B cell (primary cell): ENCODE data around the gene TMIE. TPM values are rescaled to one million over a fixed set of nuclear protein-coding genes. Genes with fewer than 3 reads are reported as not detected.

ENCODE experiments used
- ATAC-seq: fragments of 200-7000 bp; cut with Tn5 transposase; one replicate; pipeline ENCODE4 v1.10.0; 2021; ENCODE audit warnings: low read depth, mild to moderate bottlenecking, moderate number of reproducible peaks, moderate library complexity
- CTCF ChIA-PET: fragments of 350-600 bp; sonication (Branson Sonifier 250); formaldehyde crosslinking; loops from one replicate; lab custom pipeline; 2021; ENCODE audit warnings: antibody characterized with exemption, inconsistent platforms; lab: Charles Lee
- POLR2A ChIA-PET: fragments of 350-600 bp; sonication (Branson Sonifier 250); formaldehyde crosslinking; loops from one replicate; lab custom pipeline; 2021; ENCODE audit warnings: antibody characterized with exemption; lab: Charles Lee
- DNase-seq: peaks from one replicate; pipeline ENCODE4 v3.0.0; 2013
- H2AFZ ChIP-seq: 2 replicates; pipeline ENCODE4 v1.6.1; 2012; ENCODE audit warnings: mild to moderate bottlenecking, low read depth, low read length; ENCODE audit not compliant: insufficient read depth, poor library complexity, severe bottlenecking
- H3K27ac ChIP-seq, 2 donors: 1 replicate in 1 of 2; 2 replicates in 1 of 2; pipeline ENCODE4 v1.5.1; 2012 to 2013; ENCODE audit warnings: low read length in 2 of 2, mild to moderate bottlenecking in 2 of 2, moderate library complexity in 1 of 2
- H3K27me3 ChIP-seq, 4 experiments: fragments of 200-600 bp in 1 of 4; sonication (generic) in 1 of 4; replicated peaks in 1 of 4; 1 replicate in 2 of 4; 2 replicates in 2 of 4; pipeline versions ENCODE4 v1.6.1 to v1.7.0; 2013 to 2016; ENCODE audit warnings: low read length in 3 of 4, mild to moderate bottlenecking in 2 of 4, mixed read lengths in 1 of 4, moderate library complexity in 1 of 4; ENCODE audit not compliant: insufficient read depth in 4 of 4, control insufficient read depth in 3 of 4; ENCODE audit errors: control extremely low read depth in 1 of 4
- H3K36me3 ChIP-seq, 2 experiments: replicated peaks in 1 of 2; 1 replicate in 1 of 2; 2 replicates in 1 of 2; pipeline versions ENCODE4 v1.6.1 to v1.7.1; 2013; ENCODE audit warnings: low read length in 1 of 2; ENCODE audit not compliant: insufficient read depth in 2 of 2, control insufficient read depth in 1 of 2; ENCODE audit errors: control extremely low read depth in 1 of 2, extremely low read depth in 1 of 2
- H3K4me1 ChIP-seq, 2 donors: fragments of 200-600 bp in 1 of 2; sonication (generic) in 1 of 2; 1 replicate in 1 of 2; 2 replicates in 1 of 2; pipeline versions ENCODE4 v1.5.1 to v1.6.1; 2013 to 2017; ENCODE audit warnings: low read length in 2 of 2; ENCODE audit not compliant: control insufficient read depth in 2 of 2, insufficient read depth in 2 of 2
- H3K4me2 ChIP-seq: replicated peaks from 2 replicates; pipeline ENCODE3; 2012; ENCODE audit warnings: mild to moderate bottlenecking, low read depth, low read length; ENCODE audit not compliant: poor library complexity, severe bottlenecking
- H3K4me3 ChIP-seq, 5 experiments: fragments of 200-600 bp in 1 of 5; sonication (generic) in 1 of 5; 1 replicate in 3 of 5; 2 replicates in 2 of 5; pipeline versions ENCODE4 v1.5.1 to v1.7.0; 2011 to 2016; ENCODE audit warnings: low read length in 4 of 5, mild to moderate bottlenecking in 4 of 5, low read depth in 2 of 5, control low read depth in 1 of 5, moderate library complexity in 1 of 5; ENCODE audit not compliant: insufficient read depth in 1 of 5; ENCODE audit errors: control extremely low read depth in 1 of 5, extremely low read depth in 1 of 5
- H3K79me2 ChIP-seq: fragments of 200-600 bp; sonication (generic); one replicate; pipeline ENCODE4 v1.6.0; 2016; ENCODE audit warnings: low read length; ENCODE audit not compliant: control insufficient read depth, insufficient read depth
- H3K9ac ChIP-seq: fragments of 200-600 bp; sonication (generic); 2 replicates; pipeline ENCODE4 v1.6.1; 2017; ENCODE audit warnings: mild to moderate bottlenecking, low read length, moderate library complexity
- H3K9me3 ChIP-seq, 3 donors: one replicate each; pipeline versions ENCODE4 v1.6.1 to v1.7.1; 2013; ENCODE audit warnings: low read length in 2 of 3; ENCODE audit not compliant: control insufficient read depth in 2 of 3, insufficient read depth in 1 of 3; ENCODE audit errors: control extremely low read depth in 1 of 3
- H4K20me1 ChIP-seq: 2 replicates; pipeline ENCODE4 v1.6.0; 2012; ENCODE audit warnings: mild to moderate bottlenecking, low read length; ENCODE audit not compliant: insufficient read depth, control insufficient read depth, poor library complexity, severe bottlenecking
- H3K27ac Mint-ChIP-seq: one replicate; pipeline ENCODE4 v1.8.0; 2021; ENCODE audit warnings: mixed read lengths
- H3K27me3 Mint-ChIP-seq: one replicate; pipeline ENCODE4 v1.8.0; 2021; ENCODE audit warnings: mixed read lengths
- H3K4me1 Mint-ChIP-seq: one replicate; pipeline ENCODE4 v1.8.0; 2021; ENCODE audit warnings: mixed read lengths
- H3K4me3 Mint-ChIP-seq: one replicate; pipeline ENCODE4 v1.8.0; 2021; ENCODE audit warnings: mixed read lengths
- H3K9me3 Mint-ChIP-seq: one replicate; pipeline ENCODE4 v1.8.0; 2022; ENCODE audit warnings: mixed read lengths; ENCODE audit not compliant: insufficient read depth
- CTCF ChIP-seq: fragments of 200-600 bp; IDR thresholded peaks from one replicate; pipeline ENCODE4 v1.8.0; 2022; ENCODE audit warnings: antibody characterized with exemption, mild to moderate bottlenecking
- EZH2 ChIP-seq: IDR thresholded peaks from 2 replicates; pipeline ENCODE4 v1.6.1; 2012; ENCODE audit warnings: borderline replicate concordance, low read depth, mild to moderate bottlenecking, moderate library complexity, low read length; ENCODE audit not compliant: insufficient read depth, poor library complexity, severe bottlenecking
- WGBS: methylation state at CpG from one replicate; pipeline ENCODE4 v1.1.5; 2013; ENCODE audit warnings: missing lambda C conversion rate; ENCODE audit not compliant: insufficient coverage; 5-methylcytosine and 5-hydroxymethylcytosine counted together
- intact Hi-C: fragments of 100-400 bp; cut with micrococcal nuclease; formaldehyde crosslinking; loops from one replicate; pipeline ENCODE4 v1.10.0; 2022
- polyA plus RNA-seq: library from polyadenylated mRNA; depleted of rRNA; stranded (reverse); fragments of >200 nt; gene quantifications from 2 replicates; pipeline ENCODE4 v1.2.3, GENCODE V29; 2012
- total RNA-seq, 2 donors: library from RNA; stranded (reverse); fragments of 120-200 nt in 1 of 2; gene quantifications; 1 replicate in 1 of 2; 2 replicates in 1 of 2; pipeline versions ENCODE4 v1.2.3 to v1.2.4, GENCODE V29; 2013 to 2022

The TMIE gene
- total and polyA plus RNA-seq, 2 donors (not counting 1 experiment from before 2014, with no cell fraction given), result not detected

GRCh38 chr3:46672349-46672695 is 28.9 kb upstream of the TMIE start:
- H3K4me2 ChIP-seq, result no peak overlapping the region
- no peak overlapping the region for H3K4me3 Mint-ChIP-seq
- WGBS, result 91% methylated on average over 6 of the region's 6 CpGs
- H3K4me1 ChIP-seq, result no peaks in the 10 kb centered on the region
- no peak overlapping the region for H3K9ac ChIP-seq
- no peaks in the 10 kb centered on the region for H3K9me3 Mint-ChIP-seq
- peaks cover 0 to 3% (median 0%) of the 10 kb centered on the region in 4 experiments for H3K27me3 ChIP-seq
- no peaks in the 10 kb centered on the region for H3K79me2 ChIP-seq
- no peaks in the 10 kb centered on the region for H3K4me1 Mint-ChIP-seq
- DNase-seq (no peak), ATAC-seq (no peak)
- POLR2A ChIA-PET, result no interaction called here
- intact Hi-C loops, result no loop called here
- H3K27me3 Mint-ChIP-seq, result peaks cover 8% of the 10 kb centered on the region
- TF ChIP-seq CTCF (no peak), EZH2 (no peak)
- no peak overlapping the region for H3K27ac ChIP-seq
- H4K20me1 ChIP-seq, result no peaks in the 10 kb centered on the region
- CTCF ChIA-PET, result no interaction called here
- no peak overlapping the region for H3K27ac Mint-ChIP-seq
- no peaks in the 10 kb centered on the region for H3K36me3 ChIP-seq
- no peak overlapping the region for H2AFZ ChIP-seq
- peaks cover 0 to 2% (median 0%) of the 10 kb centered on the region in 3 donors for H3K9me3 ChIP-seq
- no peak overlapping the region for H3K4me3 ChIP-seq

- intact Hi-C loops, result no loop called here
- ChIA-PET CTCF (interaction anchor here (1.0 to 1.3 kb wide), 2 partner anchors 131 to 185 kb away, joined by 3 to 4 read pairs; no protein-coding TSS in a partner anchor), POLR2A (no interaction called here)
- peaks cover 0 to 7% (median 0%) of the 10 kb centered on the region in 3 donors for H3K9me3 ChIP-seq
- no peak overlapping the region for H3K4me2 ChIP-seq
- no peaks in the 10 kb centered on the region for H3K9me3 Mint-ChIP-seq
- H3K4me1 Mint-ChIP-seq, result no peaks in the 10 kb centered on the region
- no peaks in the 10 kb centered on the region for H3K4me1 ChIP-seq
- no peak for TF ChIP-seq CTCF
- TF ChIP-seq EZH2, result no peak
- no peaks in the 10 kb centered on the region for H3K36me3 ChIP-seq
- 94% methylated on average over 10 of the region's 10 CpGs for WGBS
- H3K79me2 ChIP-seq, result no peaks in the 10 kb centered on the region
- no peak overlapping the region for H3K4me3 Mint-ChIP-seq
- peaks cover 8% of the 10 kb centered on the region for H3K27me3 Mint-ChIP-seq
- no peak overlapping the region for H3K27ac ChIP-seq
- no peak overlapping the region for H3K9ac ChIP-seq
- H3K27me3 ChIP-seq, result peaks cover 0 to 3% (median 0%) of the 10 kb centered on the region in 4 experiments
- H3K27ac Mint-ChIP-seq, result no peak overlapping the region
- ATAC-seq (no peak), DNase-seq (no peak)
- H2AFZ ChIP-seq, result no peak overlapping the region
- no peaks in the 10 kb centered on the region for H4K20me1 ChIP-seq
- H3K4me3 ChIP-seq, result no peak overlapping the region
Observed at GRCh38 chr3:46673151-46674030, 27.8 kb upstream of the TMIE start.
